Lower leg skin (tissue), 3 donors: ENCODE results near the gene SPATA9.

Experiments used
- CTCF ChIP-seq, 3 donors: fragments of 450-650 bp; IDR thresholded peaks; one replicate each; pipeline ENCODE4 v1.5.1; 2016; ENCODE audit warnings: antibody characterized with exemption in 3 of 3, mild to moderate bottlenecking in 3 of 3, moderate library complexity in 2 of 3
- POLR2A ChIP-seq, 2 donors: fragments of 450-650 bp; IDR thresholded peaks; one replicate each; pipeline ENCODE4 v1.6.1; 2016 to 2017; ENCODE audit warnings: antibody characterized with exemption in 2 of 2, mild to moderate bottlenecking in 1 of 2, moderate library complexity in 1 of 2

GRCh38 chr5:95704150-95704549, 21.4 kb upstream of the SPATA9 start:
- no peak for TF ChIP-seq CTCF (IDR thresholded peaks at IDR 0.05)
- TF ChIP-seq POLR2A (IDR thresholded peaks at IDR 0.05): no peak
